Sciatic nerve (tissue), 2 donors: ENCODE measurements around the gene IFNA7. TPM values are rescaled to one million over a fixed set of nuclear protein-coding genes. Genes with fewer than 3 reads are reported as not detected.
"Not testable (repeated sequence)": the region's sequence is repeated elsewhere in the genome, so short reads cannot be mapped to it uniquely, and the experiment has no call there.

ENCODE experiments used
- ATAC-seq: fragments of 200-7000 bp; cut with Tn5 transposase; one replicate; pipeline ENCODE4 v1.9.1; 2020; ENCODE audit warnings: mild to moderate bottlenecking, moderate library complexity
- DNase-seq: peaks from one replicate; pipeline ENCODE4 v3.0.0-alpha.2; 2020; ENCODE audit warnings: low spot score
- intact Hi-C: fragments of 100-400 bp; cut with DNase I; formaldehyde crosslinking; loops from one replicate; pipeline ENCODE4 v1.14.2; 2022
- total RNA-seq: library from RNA; stranded (reverse); fragmentation: NEBNext Ultra II Directional; extraction: Animal tissue kit (Norgen Biotek cat#: 25700); gene quantifications from one replicate; pipeline ENCODE4 v1.2.1, GENCODE V29; 2021
- donor health status: DM: no; HTN: no; CAD: no.
- donor health status: DM: no; HTN: no; CAD: no.

The IFNA7 gene
- total RNA-seq, 1 donor from 2014 or later, result not detected

DNA sequence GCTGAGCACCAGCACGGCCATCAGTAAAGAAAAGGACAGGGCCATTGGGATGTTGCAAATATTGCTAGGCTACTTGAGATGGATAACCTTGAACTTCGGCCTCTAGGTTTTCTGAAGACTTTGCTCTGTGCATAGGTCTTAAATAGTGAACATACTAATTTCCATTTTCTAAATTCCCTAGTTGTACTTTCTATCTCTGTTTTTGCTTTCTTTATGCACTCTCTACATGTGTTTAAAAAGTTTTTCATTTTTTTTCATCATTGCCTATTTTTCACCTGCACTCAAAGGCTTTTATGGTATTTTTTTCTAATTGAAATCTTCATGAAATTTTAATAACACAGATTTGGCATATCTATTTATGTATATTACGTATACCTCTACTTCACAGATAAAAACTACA is 14.5 kb downstream of the IFNA7 start, which contains the start of gene IFNA4:
Gene IFNA4, minus strand, starts transcription at position 101 of the 400 bp plus-strand sequence. Its CDS starts 56 bp downstream, at position 45.
- ATAC-seq, result not testable (repeated sequence)

GRCh38 chr9:21182810-21183736 is 18.9 kb downstream of the IFNA7 start:
- peak; percentile 65 for ATAC-seq
- intact Hi-C loops, DNase-seq: not testable (repeated sequence)

More for the DNA sequence above, 14.5 kb downstream of the IFNA7 start, which contains the start of gene IFNA4:
- intact Hi-C loops, DNase-seq: not testable (repeated sequence)

- ATAC-seq (no peak), DNase-seq (no peak)
- intact Hi-C loops, result no loop called here
Measured at GRCh38 chr9:21174671-21175070, 27.3 kb downstream of the IFNA7 start.

- ATAC-seq, result no peak
Measured at GRCh38 chr9:21172156-21172555, 29.8 kb downstream of the IFNA7 start.

DNA sequence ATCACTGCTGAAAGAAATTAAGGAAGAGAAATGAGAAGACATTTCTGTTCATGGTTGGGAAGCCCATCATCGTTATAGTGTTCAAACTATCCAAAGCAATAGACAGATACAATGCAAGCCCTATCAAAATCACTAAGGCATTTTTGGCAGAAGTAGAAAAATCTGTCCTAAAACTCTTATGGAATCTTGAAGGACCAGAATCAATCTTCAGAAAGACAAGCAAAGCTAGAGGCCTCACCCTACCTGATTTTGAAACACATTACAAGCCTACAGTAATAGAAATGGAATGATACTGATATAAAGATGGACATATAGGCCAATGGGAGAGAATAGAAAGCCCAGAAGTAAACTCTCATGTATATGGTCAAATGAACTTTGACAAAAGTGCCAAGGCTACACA is 30.7 kb downstream of the IFNA7 start:
- ATAC-seq (no peak), DNase-seq (no peak)
- intact Hi-C loops, result no loop called here

More at GRCh38 chr9:21172156-21172555, 29.8 kb downstream of the IFNA7 start:
- intact Hi-C loops, result no loop called here
- DNase-seq, result no peak

DNA sequence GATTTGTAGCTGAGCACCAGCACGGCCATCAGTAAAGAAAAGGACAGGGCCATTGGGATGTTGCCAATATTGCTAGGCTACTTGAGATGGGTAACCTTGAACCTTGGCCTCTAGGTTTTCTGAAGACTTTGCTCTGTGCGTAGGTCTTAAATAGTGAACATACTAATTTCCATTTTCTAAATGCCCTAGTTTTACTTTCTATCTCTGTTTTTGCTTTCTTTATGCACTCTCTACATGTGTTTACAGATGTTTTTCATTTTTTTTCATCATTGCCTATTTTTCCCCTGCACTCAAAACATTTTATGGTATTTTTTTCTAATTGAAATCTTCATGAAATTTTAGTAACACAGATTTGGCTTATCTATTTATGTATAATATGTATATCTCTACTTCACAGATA is 35.4 kb downstream of the IFNA7 start, which contains the start of gene IFNA21:
Gene IFNA21, minus strand, starts transcription at position 101 of the 400 bp plus-strand sequence. Its CDS starts 48 bp downstream, at position 53.
- ATAC-seq, intact Hi-C loops, DNase-seq: not testable (repeated sequence)

GRCh38 chr9:21165516-21165915 is 36.5 kb downstream of the IFNA7 start:
- ATAC-seq, result no peak

DNA sequence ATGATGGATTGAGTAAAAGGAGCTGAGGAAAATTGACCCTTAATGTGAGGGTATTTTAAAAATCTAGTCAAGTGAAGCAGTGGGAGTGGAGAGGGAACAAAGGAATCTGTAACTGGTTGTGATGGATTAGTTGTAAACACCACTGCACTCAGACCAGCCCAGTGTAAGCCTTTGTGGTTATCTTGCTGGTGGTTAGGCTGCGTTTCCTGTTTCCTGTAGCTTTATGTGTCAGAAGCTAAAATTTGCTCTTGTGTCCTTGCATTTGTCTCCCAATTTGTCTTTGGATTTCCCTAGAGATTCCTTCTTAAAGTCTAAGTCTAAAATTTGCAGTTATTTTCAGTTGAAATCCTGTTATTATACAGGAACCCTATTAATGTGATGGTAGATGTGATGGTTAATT is 41.8 kb downstream of the IFNA7 start:
- no peak for ATAC-seq
- intact Hi-C loops, result no loop called here
- DNase-seq, result no peak

More at GRCh38 chr9:21165516-21165915, 36.5 kb downstream of the IFNA7 start:
- intact Hi-C loops, result no loop called here
- DNase-seq, result no peak

GRCh38 chr9:21155501-21155900 is 46.5 kb downstream of the IFNA7 start:
- no peak for ATAC-seq
- intact Hi-C loops, result no loop called here
- DNase-seq, result no peak

DNA sequence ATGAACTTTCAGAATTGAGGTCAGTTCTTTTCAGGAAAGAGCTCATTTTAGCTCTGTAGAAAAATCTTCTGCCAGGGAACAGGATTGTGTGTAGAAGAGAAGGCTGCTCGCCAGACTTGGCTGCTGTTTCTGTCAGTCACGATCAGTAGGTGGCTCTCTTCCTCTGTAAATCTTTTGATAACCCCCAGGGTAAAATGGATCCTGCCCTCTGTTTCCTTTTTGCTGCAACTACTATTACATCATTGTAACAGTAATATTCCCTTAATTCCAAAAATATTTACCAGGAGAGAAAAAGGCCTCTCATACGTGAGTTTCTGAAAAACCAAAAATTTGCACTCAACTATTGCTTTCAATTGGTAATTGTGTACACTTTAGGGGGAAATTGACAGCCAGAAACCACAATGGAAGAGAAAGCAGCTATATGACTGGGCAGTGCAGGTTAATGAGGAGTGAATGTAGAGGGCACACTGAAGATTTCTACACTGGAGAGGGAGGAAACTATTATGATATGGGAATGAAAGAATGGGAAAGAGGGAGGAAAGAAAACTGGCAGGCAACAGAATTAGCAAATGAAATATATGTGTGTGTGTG is 47.9 kb downstream of the IFNA7 start:
- intact Hi-C loops, result no loop called here
- DNase-seq (no peak), ATAC-seq (peak; percentile 84)

DNA sequence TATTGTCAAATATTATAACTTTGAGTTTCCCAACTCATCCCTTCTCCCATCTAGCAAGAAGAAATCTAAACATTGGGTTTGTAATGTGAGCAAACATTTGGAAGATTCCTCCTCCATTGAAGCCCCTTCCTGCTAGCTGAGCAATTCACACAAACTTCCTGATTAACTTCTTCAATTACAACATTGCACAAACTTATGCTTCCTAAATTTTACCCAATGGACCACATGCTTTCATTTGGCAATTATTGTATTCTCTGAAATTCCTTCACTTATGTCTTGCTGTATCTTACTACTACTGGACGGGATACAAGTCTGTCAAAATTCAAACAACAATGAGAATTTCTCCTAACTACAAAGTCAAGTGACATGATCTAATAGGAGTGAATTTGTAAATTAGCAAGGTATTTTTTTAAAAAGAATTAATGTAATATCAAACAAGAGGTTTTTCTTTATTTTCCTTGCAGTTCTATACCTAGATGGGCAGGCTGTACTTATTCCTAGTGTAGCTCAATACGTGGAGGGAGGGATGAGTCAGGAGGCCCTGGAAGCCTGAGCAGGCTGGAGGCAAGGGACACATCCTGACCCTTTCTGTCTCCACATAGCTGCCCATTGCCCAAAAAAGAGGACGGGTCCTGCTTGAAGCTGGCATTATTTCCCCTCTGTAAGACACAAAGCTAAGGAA is 48.5 kb downstream of the IFNA7 start:
- DNase-seq (no peak), ATAC-seq (peak; percentile 61)
- intact Hi-C loops, result no loop called here

Other genes with a start within 250 kb of the IFNA7 start
- gene HACD4, start 170.6 kb downstream of the IFNA7 start, total RNA-seq, result 6.4 TPM
- not detected for gene IFNB1, start 124.3 kb downstream of the IFNA7 start, total RNA-seq
- gene IFNW1, start 60.4 kb downstream of the IFNA7 start, total RNA-seq, result not detected
- not detected for gene IFNA21, start 35.5 kb downstream of the IFNA7 start, total RNA-seq
- not detected for gene IFNA4, start 14.6 kb downstream of the IFNA7 start, total RNA-seq
- not detected for gene IFNA10, start 4.9 kb upstream of the IFNA7 start, total RNA-seq
- not detected for gene IFNA16, start 15.1 kb upstream of the IFNA7 start, total RNA-seq
- not detected for gene IFNA17, start 26.0 kb upstream of the IFNA7 start, total RNA-seq
- not detected for gene IFNA14, start 37.8 kb upstream of the IFNA7 start, total RNA-seq
- 0.36 TPM for gene IFNA5, start 103.1 kb upstream of the IFNA7 start, total RNA-seq
- 26.3 TPM for gene KLHL9, start 133.2 kb upstream of the IFNA7 start, total RNA-seq
- not detected for gene IFNA6, start 148.7 kb upstream of the IFNA7 start, total RNA-seq
- not detected for gene IFNA13, start 165.9 kb upstream of the IFNA7 start, total RNA-seq
- gene IFNA2, start 183.2 kb upstream of the IFNA7 start, total RNA-seq, result not detected
- gene IFNA8, start 206.9 kb upstream of the IFNA7 start, total RNA-seq, result not detected
- not detected for gene IFNA1, start 238.2 kb upstream of the IFNA7 start, total RNA-seq